Stimulated activated naive CD8-positive, alpha-beta T cell treated with anti-CD3 and anti-CD28 coated beads, Interleukin-15, Interleukin-2, amounts not matched to agents 100 U/mL and 50 U/mL, for 24 hours (primary cell): ENCODE data around the gene NFIA.
"Not testable (repeated sequence)": the region's sequence is repeated elsewhere in the genome, so short reads cannot be mapped to it uniquely, and the experiment has no call there.

ENCODE experiments used
- ATAC-seq: fragments of 150-1000 bp; cut with Tn5 transposase; one replicate; pipeline ENCODE4 v1.10.0; 2021
- DNase-seq: peaks from one replicate; pipeline ENCODE4 v3.0.0; 2021

The NFIA gene

GRCh38 chr1:61273167-61273705 is 190.9 kb downstream of the NFIA start:
- no peak for DNase-seq
- no peak for ATAC-seq

DNA sequence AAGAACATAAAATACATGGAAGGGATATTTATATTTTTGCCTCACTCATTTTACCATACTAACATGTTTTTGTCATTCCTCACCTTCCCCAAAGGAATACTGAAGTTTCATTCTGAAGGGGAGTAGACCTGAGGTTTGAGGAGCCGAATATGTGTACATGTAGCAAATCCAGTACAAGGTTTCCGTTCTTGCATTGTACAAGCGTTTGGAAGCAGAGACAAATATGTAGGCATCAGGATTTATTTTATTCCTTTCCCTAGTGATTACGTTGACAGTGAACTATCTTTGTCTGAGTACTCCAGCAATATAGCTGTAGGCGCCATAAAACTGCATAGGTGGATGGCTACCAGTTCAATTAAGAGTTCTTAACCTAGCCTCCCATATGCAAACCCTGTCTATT is 191.5 kb downstream of the NFIA start:
- DNase-seq (no peak), ATAC-seq (no peak)

GRCh38 chr1:61274939-61275338 is 192.6 kb downstream of the NFIA start:
- DNase-seq (no peak), ATAC-seq (no peak)

GRCh38 chr1:61276246-61276645 is 193.9 kb downstream of the NFIA start:
- no peak for ATAC-seq
- DNase-seq, result no peak

DNA sequence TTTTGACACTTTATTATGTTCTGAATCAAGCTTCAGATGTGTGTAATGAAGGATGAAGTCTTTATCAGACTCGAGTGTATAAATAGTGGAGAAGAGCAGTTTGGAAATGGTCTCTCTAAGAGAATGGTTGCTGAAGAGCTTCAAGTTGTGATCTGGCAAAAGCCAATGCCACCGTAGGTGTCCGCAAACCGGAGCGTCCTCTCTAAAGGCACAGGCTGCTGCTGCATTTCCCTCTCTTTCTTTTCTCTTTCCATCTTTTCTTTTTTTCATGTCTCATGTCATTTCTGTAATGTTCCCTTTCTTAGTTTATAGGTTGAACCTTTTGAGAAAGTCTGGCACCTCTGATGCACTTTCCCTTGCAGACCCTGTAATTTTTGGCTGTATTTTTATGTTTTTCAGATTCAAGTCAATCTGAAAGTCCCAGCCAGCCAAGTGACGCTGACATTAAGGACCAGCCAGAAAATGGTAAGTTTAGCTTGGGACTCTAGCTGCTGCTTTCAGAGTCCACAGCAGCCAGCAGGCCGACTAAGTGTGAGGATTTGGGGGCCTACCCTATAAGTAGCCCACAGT is 194.8 kb downstream of the NFIA start:
- ATAC-seq (no peak), DNase-seq (no peak)

DNA sequence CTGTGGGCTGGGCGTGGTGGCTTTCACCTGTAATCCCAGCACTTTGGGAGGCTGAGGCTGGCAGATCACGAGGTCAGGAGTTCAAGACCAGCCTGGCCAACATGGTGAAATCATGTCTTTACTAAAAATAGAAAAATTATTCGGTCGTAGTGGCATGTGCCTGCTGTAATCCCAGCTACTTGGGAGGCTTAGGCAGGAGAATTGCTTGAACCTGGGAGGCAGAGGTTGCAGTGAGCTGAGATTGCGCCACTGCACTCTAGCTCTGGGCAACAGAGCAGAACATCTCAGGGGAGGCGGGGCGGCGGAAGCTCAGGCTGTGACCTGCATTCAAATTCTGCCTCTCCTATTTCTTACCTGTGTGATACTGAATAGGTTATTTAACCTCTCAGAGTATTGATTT is 196.1 kb downstream of the NFIA start:
- DNase-seq, ATAC-seq: not testable (repeated sequence)

DNA sequence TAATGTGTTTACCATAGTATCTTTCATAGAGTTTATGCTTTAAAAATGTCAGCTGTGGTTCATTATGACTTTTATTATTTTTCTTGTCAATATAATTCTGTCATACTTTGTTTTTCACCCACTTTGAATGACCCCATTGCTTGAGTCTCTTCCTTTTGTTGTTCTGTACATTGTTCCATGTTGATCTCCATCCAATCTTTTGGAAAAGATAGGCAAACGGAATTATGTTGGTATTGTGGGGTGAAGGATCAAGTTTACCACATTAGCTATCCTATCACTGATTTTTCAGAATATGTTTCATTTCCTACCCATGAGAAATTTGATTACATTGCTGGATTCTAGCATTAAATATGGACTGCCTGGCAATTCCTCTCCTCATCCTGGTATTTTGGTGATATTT is 196.6 kb downstream of the NFIA start:
- ATAC-seq, result no peak
- DNase-seq, result no peak

GRCh38 chr1:61279570-61279969 is 197.2 kb downstream of the NFIA start:
- ATAC-seq, result no peak
- DNase-seq, result no peak

- DNase-seq (no peak), ATAC-seq (no peak)
Observed at GRCh38 chr1:61280452-61280851, 198.1 kb downstream of the NFIA start.

DNA sequence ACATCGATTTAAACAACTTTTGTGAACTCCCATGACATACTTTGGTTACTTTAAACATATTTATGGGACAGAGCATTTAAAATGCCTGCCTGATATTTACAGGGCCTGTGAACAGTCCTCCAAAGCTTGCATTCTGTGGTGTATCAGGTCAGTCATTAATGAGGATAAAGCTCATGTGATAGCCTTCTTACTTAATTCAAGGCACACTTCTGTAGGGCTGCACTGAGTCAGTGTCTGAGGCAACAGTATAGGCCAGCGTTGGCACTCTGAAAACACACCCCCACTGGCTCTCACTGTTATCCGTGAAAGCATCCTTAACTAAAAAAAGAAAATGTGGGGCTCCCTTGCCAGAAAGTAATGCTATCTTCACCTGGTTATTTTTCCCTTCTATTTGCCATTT is 200.0 kb downstream of the NFIA start:
- ATAC-seq, result no peak
- no peak for DNase-seq

GRCh38 chr1:61284248-61284854 is 202.0 kb downstream of the NFIA start:
- no peak for ATAC-seq
- DNase-seq, result no peak

GRCh38 chr1:61284936-61285335 is 202.6 kb downstream of the NFIA start:
- DNase-seq, result no peak
- ATAC-seq, result no peak

DNA sequence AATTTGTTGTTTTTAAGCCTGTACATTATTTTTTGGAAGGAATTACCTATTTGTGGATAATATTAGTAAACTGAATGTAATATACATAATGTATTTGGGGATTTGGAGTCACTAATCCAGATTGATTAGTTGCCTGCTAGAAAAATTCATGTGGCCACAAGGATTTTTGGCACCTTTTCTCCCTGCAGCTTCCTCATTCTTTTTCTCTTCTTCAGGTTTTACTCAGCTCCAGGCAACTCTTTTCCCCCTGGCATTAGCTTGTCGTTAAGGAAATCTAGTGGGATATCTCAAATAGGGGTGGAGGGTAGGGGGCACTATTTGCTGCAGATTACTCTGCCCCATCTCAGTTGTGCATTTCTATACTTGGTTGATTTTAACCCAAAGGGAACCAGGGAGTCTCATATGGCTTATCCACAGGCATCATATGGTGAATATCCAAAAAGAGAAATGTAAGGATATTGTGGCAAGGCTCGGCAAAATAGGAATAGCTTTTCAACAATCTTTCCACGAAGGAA is 203.1 kb downstream of the NFIA start:
- DNase-seq, result no peak
- ATAC-seq, result no peak

DNA sequence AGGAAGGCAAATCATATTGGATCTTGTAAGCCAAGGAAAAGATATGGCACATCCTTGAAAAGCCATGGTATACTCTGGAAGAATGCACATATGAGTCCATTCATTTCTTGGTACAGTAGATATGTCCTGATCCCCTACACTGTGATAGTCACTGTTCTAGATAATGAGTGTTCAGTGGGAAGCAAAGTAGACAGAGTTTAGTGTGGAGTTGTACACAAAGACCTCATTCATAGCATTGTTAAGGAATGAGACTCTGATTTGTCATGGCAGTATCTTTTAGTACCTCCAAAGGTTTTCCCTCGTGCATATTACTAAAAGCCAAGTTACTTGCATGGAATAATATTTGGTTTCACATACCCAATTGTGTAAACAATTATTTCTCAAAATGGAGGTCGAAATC is 204.7 kb downstream of the NFIA start:
- ATAC-seq (no peak), DNase-seq (no peak)

DNA sequence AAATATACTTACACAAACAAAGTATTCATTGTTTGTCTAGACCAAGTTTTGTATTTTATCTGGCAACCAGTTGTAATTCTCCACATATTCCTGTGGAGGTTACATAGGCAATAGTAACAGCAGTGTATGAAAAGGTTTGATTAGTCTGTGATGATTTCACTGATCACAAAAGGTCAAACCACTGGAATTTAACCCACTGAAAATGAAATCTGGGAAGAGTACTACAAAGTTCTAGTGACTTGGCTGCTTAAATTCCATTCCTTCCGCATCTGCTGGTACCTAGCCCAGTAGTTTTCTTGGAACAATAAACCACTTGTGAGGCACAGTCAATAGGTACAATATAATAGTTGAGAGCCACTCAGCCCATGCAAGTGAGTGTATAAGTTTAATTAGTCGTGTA is 205.4 kb downstream of the NFIA start:
- ATAC-seq, result no peak

DNA sequence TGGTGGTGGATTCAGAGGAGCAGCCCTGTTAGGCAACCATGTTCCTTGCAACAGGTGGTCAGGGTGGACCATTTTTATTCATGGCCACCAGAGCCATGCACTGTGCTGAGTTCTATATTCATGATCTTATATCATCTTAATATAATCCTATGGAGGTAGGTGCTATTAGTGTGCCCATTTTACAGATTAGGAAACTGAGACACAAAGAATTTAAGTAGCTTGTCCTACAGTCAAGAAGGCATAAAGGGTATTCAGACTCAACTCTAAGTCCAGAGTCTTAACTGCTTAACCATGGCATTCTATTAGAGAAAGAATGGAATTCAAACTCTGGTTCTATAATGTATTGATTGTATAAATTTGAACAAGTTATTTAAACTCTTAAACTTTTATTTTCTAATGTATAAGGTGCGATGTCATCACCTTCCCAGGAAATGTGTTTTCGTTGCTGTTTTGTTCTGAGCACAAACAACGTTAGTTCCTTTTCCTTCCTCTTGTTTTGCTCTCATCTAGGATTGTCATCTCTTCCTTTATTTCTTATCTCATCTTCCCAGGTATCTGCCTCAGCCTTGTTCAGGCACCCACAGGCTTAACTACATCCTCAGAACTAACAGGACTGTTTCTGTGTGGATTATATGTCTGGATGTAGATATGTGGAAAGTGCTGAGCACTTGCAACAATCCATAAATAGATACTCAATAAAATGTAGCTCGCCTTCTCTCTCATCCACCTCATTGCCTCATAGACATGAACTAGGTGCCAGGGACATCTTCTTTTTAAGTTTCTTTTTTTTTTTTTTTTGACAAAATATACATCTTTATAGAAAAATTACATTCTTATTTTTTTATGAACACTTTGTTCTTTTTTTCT is 207.1 kb downstream of the NFIA start:
- no peak for ATAC-seq
- DNase-seq, result no peak

More for the DNA sequence above, 205.4 kb downstream of the NFIA start:
- DNase-seq, result no peak

DNA sequence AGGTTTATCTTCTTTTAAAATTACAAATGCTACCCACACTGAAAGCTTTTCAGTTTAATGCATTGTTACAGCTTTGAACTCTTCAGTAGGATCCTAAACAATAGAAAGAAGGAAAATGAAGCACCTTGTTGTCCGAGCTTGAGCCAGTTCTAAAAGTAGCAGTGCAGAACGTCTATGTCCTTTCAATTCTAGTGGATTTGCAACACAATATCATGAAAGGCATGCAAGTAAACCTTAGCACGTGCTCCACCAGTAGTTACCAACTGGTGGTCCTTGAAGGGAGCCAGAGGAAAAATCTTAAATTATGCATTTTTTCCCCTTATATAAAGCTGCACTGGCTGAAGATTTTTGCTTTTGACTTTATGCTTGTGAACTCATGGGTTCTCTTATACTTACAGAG is 208.2 kb downstream of the NFIA start:
- no peak for ATAC-seq

GRCh38 chr1:61293197-61293596 is 210.8 kb downstream of the NFIA start:
- ATAC-seq (no peak), DNase-seq (no peak)

More for the DNA sequence above, 208.2 kb downstream of the NFIA start:
- no peak for DNase-seq

DNA sequence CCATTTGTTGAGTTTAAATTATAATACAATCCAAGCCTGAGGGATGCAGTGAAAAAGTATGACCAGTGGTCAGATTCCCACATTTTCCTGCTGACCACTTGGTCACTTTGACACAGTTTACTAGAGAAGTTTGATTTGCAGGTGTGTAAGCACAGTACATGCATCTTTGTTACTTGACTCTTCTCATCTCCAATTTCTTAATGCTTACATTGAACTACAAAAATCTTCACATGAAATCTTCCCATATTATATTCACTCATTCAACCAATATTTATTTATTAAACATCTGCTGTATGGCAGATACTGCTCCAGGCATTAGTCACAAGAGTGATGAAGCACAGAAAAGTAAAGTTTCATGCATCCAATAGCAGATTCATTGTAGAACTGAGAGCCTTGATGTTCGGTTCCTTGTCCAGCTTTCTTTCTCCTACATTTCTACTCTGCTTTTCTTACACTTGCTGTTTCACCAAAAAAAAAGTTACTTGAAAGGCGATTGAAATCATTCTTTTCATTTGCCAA is 211.7 kb downstream of the NFIA start:
- no peak for ATAC-seq

DNA sequence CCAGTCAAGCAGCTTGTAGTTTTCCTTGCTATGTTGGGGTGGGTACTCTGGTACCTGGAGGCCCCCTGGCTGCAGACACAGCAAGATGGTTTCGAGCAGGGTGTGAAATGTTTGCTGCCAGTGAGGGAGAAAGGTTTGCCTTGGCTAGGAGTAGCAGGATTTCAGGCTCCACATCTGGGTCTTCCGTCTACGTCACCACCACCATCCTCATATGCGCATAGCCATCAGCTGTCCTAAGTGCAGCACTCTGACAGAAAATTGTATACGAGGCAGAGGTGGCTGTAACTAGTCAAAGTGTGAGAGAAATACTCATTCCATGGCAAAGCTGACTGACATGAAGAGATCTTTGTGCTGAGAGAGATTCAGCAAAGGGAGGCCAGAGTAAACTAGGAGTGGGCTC is 212.6 kb downstream of the NFIA start:
- ATAC-seq (no peak), DNase-seq (no peak)

More for the DNA sequence above, 211.7 kb downstream of the NFIA start:
- DNase-seq, result no peak

DNA sequence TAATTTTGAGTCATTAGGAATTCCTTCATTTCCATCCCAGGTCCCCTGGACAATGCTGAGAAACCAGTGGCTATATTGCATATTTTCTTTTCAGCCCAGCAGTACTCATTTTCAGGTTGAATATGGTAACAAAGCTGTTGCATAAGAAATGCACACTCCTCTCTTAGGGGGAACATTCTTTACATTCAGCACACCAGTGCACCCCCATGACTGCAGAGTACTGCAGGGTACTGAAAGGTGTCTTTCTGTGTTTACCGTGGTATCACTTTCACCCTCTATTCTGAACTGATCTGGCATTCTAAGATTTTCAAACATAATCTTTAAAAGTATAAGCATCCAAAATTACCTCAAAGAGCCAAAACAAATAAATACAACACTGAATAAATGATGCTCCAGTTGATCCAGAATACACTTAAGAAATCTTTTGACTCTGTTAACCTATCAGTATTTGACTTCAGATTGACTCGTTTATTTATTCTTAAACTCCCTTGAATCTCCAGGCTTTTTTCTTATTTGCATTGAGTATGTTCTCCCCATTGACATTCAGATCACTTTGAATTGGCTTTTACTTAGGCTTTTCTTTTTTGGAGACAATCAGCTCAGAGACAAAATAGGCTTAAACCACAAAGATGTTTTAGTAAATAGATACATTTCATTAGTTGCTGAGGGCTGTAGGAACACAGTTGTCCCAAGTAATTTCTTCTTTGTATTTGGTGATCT is 213.6 kb downstream of the NFIA start:
- ATAC-seq, result no peak

DNA sequence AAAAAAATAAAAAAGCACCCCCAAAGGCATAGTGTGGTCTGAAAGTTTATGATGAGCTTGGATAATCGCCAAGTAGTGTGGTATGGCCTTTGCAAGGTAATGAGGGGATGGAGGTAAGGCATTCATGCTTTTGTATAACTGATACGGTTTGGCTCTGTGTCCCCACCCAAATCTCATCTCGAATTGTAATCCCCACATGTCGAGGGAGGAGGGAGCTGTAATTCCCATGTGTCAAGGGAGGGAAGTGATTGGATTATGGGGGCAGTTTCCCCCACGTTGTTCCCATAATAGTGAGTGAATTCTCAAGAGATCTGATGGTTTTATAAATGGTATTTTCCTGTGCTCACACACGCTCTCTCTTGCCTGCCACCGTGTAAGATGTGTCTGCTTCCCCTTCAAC is 215.5 kb downstream of the NFIA start:
- DNase-seq, result no peak

More for the DNA sequence above, 213.6 kb downstream of the NFIA start:
- DNase-seq, result no peak

More for the DNA sequence above, 215.5 kb downstream of the NFIA start:
- no peak for ATAC-seq
